ENCODE data around the gene SLC3A2. TPM values are rescaled to one million over a fixed set of nuclear protein-coding genes. Genes with fewer than 3 reads are reported as not detected.

SLC3A2 gene
- total and polyA plus RNA-seq, 2 donors (not counting 3 experiments of a cell fraction or from before 2014, with no cell fraction given), result 208 to 337 TPM

- peak overlapping the region; percentile 91 for H3K4me2 ChIP-seq (ENCODE audit: insufficient read depth, low read length)
- POLR2A ChIA-PET, result interaction anchor here (0.6 to 9.3 kb wide), 18 partner anchors 8 to 389 kb away, joined by 3 to 186 read pairs (median 5); partner anchors contain the start of genes HNRNPUL2, SLC3A2, STX5 and TAF6L
- peak overlapping the region; percentile 61 to 94 (median 87) for H3K4me3 ChIP-seq (replicated peaks in 1 of 3; ENCODE audit: insufficient read depth in 1 of 3, low read depth in 1 of 3, low read length in 3 of 3)
- BruUV-seq (replicated peaks), result no TSS peak
- H2AFZ ChIP-seq (ENCODE audit: low read depth, low read length), result peak overlapping the region; percentile 47
- H4K20me1 ChIP-seq (replicated peaks; ENCODE audit: control insufficient read depth, extremely low read depth, insufficient read depth, low read length), result peaks cover 10% of the 10 kb centered on the region
- H3K79me2 ChIP-seq (ENCODE audit: control insufficient read depth, insufficient read depth, low read length), result peaks cover 52% of the 10 kb centered on the region
- CTCF ChIA-PET, result interaction anchor here (1.4 to 3.3 kb wide), 3 partner anchors 25 to 461 kb away, joined by 3 to 26 read pairs (median 20); partner anchors contain the start of genes SLC3A2 and TMEM179B
- dilution Hi-C loops (cut with MboI; ENCODE audit: extremely low pct_ligation_motif_present, low sequenced_read_pairs), result no loop called here
- FAIRE-seq (peak; percentile 97), DNase-seq (ENCODE audit: low read depth, low spot score) (peak; percentile 98)
- peaks cover 12 to 29% of the 10 kb centered on the region in 2 experiments for H3K36me3 ChIP-seq (ENCODE audit: control insufficient read depth in 2 of 2, extremely low read depth in 1 of 2, insufficient read depth in 2 of 2, low read length in 2 of 2)
- H3K4me1 ChIP-seq (ENCODE audit: control insufficient read depth, extremely low read depth, insufficient read depth, low read length), result peaks cover 24% of the 10 kb centered on the region
- TF ChIP-seq MAX (IDR thresholded peaks at IDR 0.05; ENCODE audit: insufficient read depth, insufficient read length), result peak; percentile 84
- no peak for TF ChIP-seq EZH2 (IDR thresholded peaks at IDR 0.05; ENCODE audit: borderline replicate concordance, low read depth, low read length, severe bottlenecking)
- peak; percentile 97 for TF ChIP-seq MYC (IDR thresholded peaks at IDR 0.05; ENCODE audit: low read depth, low read length)
- peak; percentile 100 for TF ChIP-seq POLR2AphosphoS5 (IDR thresholded peaks at IDR 0.05; ENCODE audit: insufficient read depth, low read depth, low read length)
- TF ChIP-seq POLR2A (IDR thresholded peaks at IDR 0.05; ENCODE audit: low read depth, low read length), result peak; percentile 100
- intact Hi-C loops (cut with micrococcal nuclease), result loop anchor here (1.0 kb wide), 2 partner anchors 14 to 26 kb away; no protein-coding TSS in a partner anchor
- no peaks in the 10 kb centered on the region for H3K9me1 ChIP-seq (replicated peaks; ENCODE audit: control insufficient read depth, extremely low read depth, insufficient read depth, low read length)
- H3K27me3 ChIP-seq (ENCODE audit: control insufficient read depth in 2 of 2, insufficient read depth in 2 of 2, low read length in 2 of 2), result no peaks in the 10 kb centered on the region
- H3K27ac ChIP-seq (ENCODE audit: insufficient read depth, low read depth, low read length), result peak overlapping the region; percentile 54
- no peaks in the 10 kb centered on the region for H3K9me3 ChIP-seq (replicated peaks; ENCODE audit: control insufficient read depth, insufficient read depth, low read length)
- peak overlapping the region; percentile 92 for H3K9ac ChIP-seq (replicated peaks; ENCODE audit: extremely low read depth, insufficient read depth, low read length)
Measured at GRCh38 chr11:62855571-62856332, 24.9 kb upstream of the SLC3A2 start.

Measured in endothelial cell of umbilical vein (primary cell).